ENCODE measurements around the gene PRM2. TPM values are rescaled to one million over a fixed set of nuclear protein-coding genes. Genes with fewer than 3 reads are reported as not detected.

The PRM2 gene
- total RNA-seq, 1 experiment from 2014 or later, result not detected

DNA sequence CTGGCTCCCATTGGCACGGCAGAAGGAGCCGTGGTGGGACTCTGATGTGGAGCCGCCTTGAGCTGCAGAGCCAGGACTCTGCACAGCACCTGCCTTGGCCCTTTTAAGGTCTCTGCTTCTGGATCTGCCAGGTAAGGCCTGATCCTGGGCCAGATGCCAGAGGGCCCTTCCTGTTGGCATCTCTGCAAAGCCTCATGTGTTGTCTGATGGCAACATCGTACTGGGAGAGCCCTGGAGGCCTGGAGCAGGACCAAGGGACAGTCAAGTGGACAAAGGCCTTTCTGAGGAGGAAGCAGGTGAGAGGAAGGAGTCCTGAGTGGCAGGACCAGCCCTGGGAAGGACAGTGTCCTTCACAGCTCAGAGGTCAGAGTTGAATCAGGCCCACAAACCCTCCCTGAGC, 46.4 kb downstream of the PRM2 start:
- intact Hi-C loops (cut with micrococcal nuclease; ENCODE audit: unreplicated experiment), result no loop called here
- Mint-ChIP-seq H3K27ac (ENCODE audit: unreplicated experiment) (no peak overlapping the region), H3K36me3 (ENCODE audit: insufficient read depth, unreplicated experiment) (no peaks in the 10 kb centered on the region), H3K27me3 (ENCODE audit: insufficient read depth, unreplicated experiment) (no peaks in the 10 kb centered on the region), H3K9me3 (ENCODE audit: unreplicated experiment) (no peaks in the 10 kb centered on the region), H3K4me3 (ENCODE audit: unreplicated experiment) (no peak overlapping the region), H3K4me1 (ENCODE audit: low read depth, unreplicated experiment) (no peaks in the 10 kb centered on the region)
- CTCF ChIA-PET, result no interaction called here
- Histone ChIP-seq H3K27me3 (replicated peaks; ENCODE audit: control insufficient read depth, insufficient read depth, low read length) (no peaks in the 10 kb centered on the region), H3K36me3 (ENCODE audit: control insufficient read depth, insufficient read depth, low read length) (no peaks in the 10 kb centered on the region), H3K4me1 (no peaks in the 10 kb centered on the region), H3K4me3 (ENCODE audit: low read depth, low read length) (no peak overlapping the region), H3K9me3 (no peaks in the 10 kb centered on the region)
- BruUV-seq (replicated peaks), result no TSS peak
- TF ChIP-seq, protein P1, sequence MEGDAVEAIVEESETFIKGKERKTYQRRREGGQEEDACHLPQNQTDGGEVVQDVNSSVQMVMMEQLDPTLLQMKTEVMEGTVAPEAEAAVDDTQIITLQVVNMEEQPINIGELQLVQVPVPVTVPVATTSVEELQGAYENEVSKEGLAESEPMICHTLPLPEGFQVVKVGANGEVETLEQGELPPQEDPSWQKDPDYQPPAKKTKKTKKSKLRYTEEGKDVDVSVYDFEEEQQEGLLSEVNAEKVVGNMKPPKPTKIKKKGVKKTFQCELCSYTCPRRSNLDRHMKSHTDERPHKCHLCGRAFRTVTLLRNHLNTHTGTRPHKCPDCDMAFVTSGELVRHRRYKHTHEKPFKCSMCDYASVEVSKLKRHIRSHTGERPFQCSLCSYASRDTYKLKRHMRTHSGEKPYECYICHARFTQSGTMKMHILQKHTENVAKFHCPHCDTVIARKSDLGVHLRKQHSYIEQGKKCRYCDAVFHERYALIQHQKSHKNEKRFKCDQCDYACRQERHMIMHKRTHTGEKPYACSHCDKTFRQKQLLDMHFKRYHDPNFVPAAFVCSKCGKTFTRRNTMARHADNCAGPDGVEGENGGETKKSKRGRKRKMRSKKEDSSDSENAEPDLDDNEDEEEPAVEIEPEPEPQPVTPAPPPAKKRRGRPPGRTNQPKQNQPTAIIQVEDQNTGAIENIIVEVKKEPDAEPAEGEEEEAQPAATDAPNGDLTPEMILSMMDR (IDR thresholded peaks at IDR 0.05; ENCODE audit: insufficient read depth in 1 of 2, low read depth in 1 of 2, low read length in 1 of 2, severe bottlenecking in 1 of 2, unreplicated experiment in 1 of 2), result no peak
- POLR2A ChIA-PET, result no interaction called here
- DNase-seq, result no peak

DNA sequence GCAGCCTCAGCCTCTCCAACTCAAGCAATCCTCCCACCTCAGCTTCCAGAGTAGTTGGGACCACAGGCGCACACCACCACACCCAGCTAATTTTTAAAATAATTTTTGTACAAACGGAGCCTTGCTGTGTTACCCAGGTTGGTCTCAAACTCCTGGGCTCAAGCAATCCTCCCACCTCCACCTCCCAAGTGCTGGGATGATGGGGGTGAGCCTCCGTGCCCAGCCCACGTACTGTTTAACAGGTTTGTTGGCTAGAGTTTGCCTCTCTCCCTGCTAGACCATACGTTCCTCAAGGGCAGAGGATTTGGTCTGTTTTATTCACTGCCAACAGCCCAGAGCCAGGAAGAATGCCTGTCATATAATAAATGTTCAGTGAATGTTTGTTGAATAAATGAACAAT, 46.8 kb downstream of the PRM2 start:
- intact Hi-C loops (cut with micrococcal nuclease; ENCODE audit: unreplicated experiment), result no loop called here
- Histone ChIP-seq H3K4me1 (no peaks in the 10 kb centered on the region), H3K4me3 (ENCODE audit: low read depth, low read length) (no peak overlapping the region), H3K36me3 (ENCODE audit: control insufficient read depth, insufficient read depth, low read length) (no peaks in the 10 kb centered on the region), H3K9me3 (no peaks in the 10 kb centered on the region), H3K27me3 (replicated peaks; ENCODE audit: control insufficient read depth, insufficient read depth, low read length) (no peaks in the 10 kb centered on the region)
- Mint-ChIP-seq H3K4me1 (ENCODE audit: low read depth, unreplicated experiment) (no peaks in the 10 kb centered on the region), H3K36me3 (ENCODE audit: insufficient read depth, unreplicated experiment) (no peaks in the 10 kb centered on the region), H3K9me3 (ENCODE audit: unreplicated experiment) (no peaks in the 10 kb centered on the region), H3K4me3 (ENCODE audit: unreplicated experiment) (no peak overlapping the region), H3K27me3 (ENCODE audit: insufficient read depth, unreplicated experiment) (no peaks in the 10 kb centered on the region), H3K27ac (ENCODE audit: unreplicated experiment) (no peak overlapping the region)
- ChIA-PET POLR2A (no interaction called here), CTCF (no interaction called here)
- no peak for DNase-seq
- TF ChIP-seq, protein P1 (IDR thresholded peaks at IDR 0.05; ENCODE audit: insufficient read depth in 1 of 2, low read depth in 1 of 2, low read length in 1 of 2, severe bottlenecking in 1 of 2, unreplicated experiment in 1 of 2), result no peak
- no TSS peak for BruUV-seq (replicated peaks)

DNA sequence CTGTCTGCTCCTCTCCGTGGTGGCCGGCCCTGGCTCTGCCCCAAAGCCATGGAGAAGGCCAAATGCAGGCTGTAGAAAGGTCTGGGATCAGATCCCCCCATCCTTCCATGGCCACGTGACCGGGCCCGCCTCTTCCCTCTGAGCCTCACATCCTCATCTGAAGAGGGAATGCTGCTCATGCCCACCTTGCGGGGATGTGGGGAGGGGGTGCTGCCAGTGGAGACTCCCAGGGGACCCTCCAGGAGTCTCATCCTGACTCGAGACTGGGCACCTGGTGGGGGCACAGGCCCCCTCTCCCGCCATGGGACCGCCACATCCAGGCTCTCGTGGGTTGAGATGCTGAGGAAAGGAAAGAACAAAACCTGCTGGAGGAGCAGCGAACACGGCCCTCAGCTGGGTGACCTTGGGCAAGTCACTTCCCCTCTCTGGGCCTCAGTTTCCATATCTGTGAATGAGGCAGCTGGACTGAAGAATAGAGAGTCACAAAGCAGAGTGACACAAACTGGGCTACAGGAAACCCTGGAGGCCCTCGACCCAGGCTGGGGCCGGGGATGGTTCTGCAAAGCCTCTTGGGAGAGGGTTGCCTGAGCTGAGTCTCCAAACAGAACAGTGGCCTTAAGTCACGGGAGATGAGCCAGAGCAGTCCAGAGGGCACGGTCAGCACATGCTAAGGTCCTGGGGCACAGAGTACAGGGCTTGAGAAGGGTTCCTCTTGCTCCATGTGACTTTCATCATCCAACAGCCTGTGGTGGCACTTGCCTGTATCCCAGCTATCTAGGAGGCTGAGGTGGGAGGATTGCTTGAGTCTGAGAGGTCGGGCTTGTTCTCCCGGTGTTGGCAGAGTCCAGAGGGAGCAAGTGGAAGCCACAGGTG, 50.4 kb downstream of the PRM2 start:
- no peaks in the 10 kb centered on the region for H3K4me1 ChIP-seq
- no peak overlapping the region for H3K27ac Mint-ChIP-seq (ENCODE audit: unreplicated experiment)
- POLR2A ChIA-PET, result no interaction called here
- H3K9me3 Mint-ChIP-seq (ENCODE audit: unreplicated experiment), result no peaks in the 10 kb centered on the region
- BruUV-seq (replicated peaks), result no TSS peak
- CTCF ChIA-PET, result no interaction called here
- H3K9me3 ChIP-seq, result no peaks in the 10 kb centered on the region
- no peaks in the 10 kb centered on the region for H3K4me1 Mint-ChIP-seq (ENCODE audit: low read depth, unreplicated experiment)
- H3K27me3 Mint-ChIP-seq (ENCODE audit: insufficient read depth, unreplicated experiment), result no peaks in the 10 kb centered on the region
- no peak overlapping the region for H3K4me3 ChIP-seq (ENCODE audit: low read depth, low read length)
- H3K4me3 Mint-ChIP-seq (ENCODE audit: unreplicated experiment), result no peak overlapping the region
- no peaks in the 10 kb centered on the region for H3K36me3 ChIP-seq (ENCODE audit: control insufficient read depth, insufficient read depth, low read length)
- TF ChIP-seq, protein P1 (IDR thresholded peaks at IDR 0.05; ENCODE audit: insufficient read depth in 1 of 2, low read depth in 1 of 2, low read length in 1 of 2, severe bottlenecking in 1 of 2, unreplicated experiment in 1 of 2), result no peak
- intact Hi-C loops (cut with micrococcal nuclease; ENCODE audit: unreplicated experiment), result no loop called here
- H3K36me3 Mint-ChIP-seq (ENCODE audit: insufficient read depth, unreplicated experiment), result no peaks in the 10 kb centered on the region
- H3K27me3 ChIP-seq (replicated peaks; ENCODE audit: control insufficient read depth, insufficient read depth, low read length), result no peaks in the 10 kb centered on the region
- no peak for DNase-seq

Small RNAs within 50 kb of the gene (microRNA-seq; reads per million reads assigned to microRNA genes)
- not detected for gene MIR548H2

Other genes starting within 250 kb of the PRM2 start
- gene SOCS1, start 20.3 kb downstream of the PRM2 start, total RNA-seq (2022), result 8.1 and 13.2 TPM in 2 replicates
- not detected in 2 replicates for gene TNP2, start 7.2 kb downstream of the PRM2 start, total RNA-seq (2022)
- not detected in 2 replicates for gene PRM3, start 2.9 kb downstream of the PRM2 start, total RNA-seq (2022)
- gene PRM1, start 4.8 kb upstream of the PRM2 start, total RNA-seq (2022), result not detected in 2 replicates
- 47.4 and 52.7 TPM in 2 replicates for gene RMI2, start 69.0 kb upstream of the PRM2 start, total RNA-seq (2022)